Kidney (tissue), 14 donors: ENCODE measurements around the gene CAPN13. TPM values are rescaled to one million over a fixed set of nuclear protein-coding genes. Genes with fewer than 3 reads are reported as not detected.

Experiments
- DNase-seq, 5 donors: peaks; one replicate each; pipeline ENCODE4 v3.0.0-alpha.2; 2013 to 2020
- FAIRE-seq: peaks from 2 replicates; lab custom pipeline; 2012; peaks lifted over from hg19 to GRCh38; lab: Jason Lieb, UNC
- H3K27ac ChIP-seq, 2 donors: one replicate each; pipeline ENCODE4 v1.7.0; 2013; ENCODE audit warnings: low read depth in 2 of 2, low read length in 2 of 2, inconsistent platforms in 1 of 2
- H3K27me3 ChIP-seq: one replicate; pipeline ENCODE4 v1.7.1; 2013; ENCODE audit warnings: low read length, inconsistent platforms; ENCODE audit not compliant: control insufficient read depth, insufficient read depth
- H3K36me3 ChIP-seq, 3 donors: one replicate each; pipeline versions ENCODE4 v1.7.0 to v1.7.1; 2013; ENCODE audit warnings: low read length in 3 of 3, control low read depth in 1 of 3, inconsistent platforms in 1 of 3; ENCODE audit not compliant: insufficient read depth in 3 of 3, control insufficient read depth in 2 of 3
- H3K4me1 ChIP-seq, 3 donors: one replicate each; pipeline versions ENCODE4 v1.7.0 to v1.7.1; 2013; ENCODE audit warnings: low read length in 3 of 3, inconsistent platforms in 1 of 3, low read depth in 1 of 3; ENCODE audit not compliant: control insufficient read depth in 2 of 3, insufficient read depth in 2 of 3
- H3K4me3 ChIP-seq, 3 donors: one replicate each; pipeline versions ENCODE4 v1.7.0 to v1.8.1; 2013; ENCODE audit warnings: low read length in 3 of 3, control low read depth in 1 of 3, inconsistent platforms in 1 of 3
- H3K9ac ChIP-seq, 3 donors: one replicate each; pipeline versions ENCODE4 v1.7.0 to v1.7.1; 2013; ENCODE audit warnings: low read length in 3 of 3, control low read depth in 1 of 3, inconsistent platforms in 1 of 3
- H3K9me3 ChIP-seq, 3 donors: one replicate each; pipeline versions ENCODE4 v1.7.0 to v1.7.1; 2013; ENCODE audit warnings: low read length in 3 of 3, control low read depth in 1 of 3, inconsistent platforms in 1 of 3; ENCODE audit not compliant: control insufficient read depth in 2 of 3, insufficient read depth in 1 of 3
- intact Hi-C: fragments of 100-400 bp; cut with DNase I; formaldehyde crosslinking; loops from one replicate; pipeline ENCODE4 v1.11.1; 2022
- polyA plus RNA-seq: library from polyadenylated mRNA; stranded (reverse); fragments of 350-450 nt; fragmentation: Illumina TruSeq; extraction: RNeasy Lipid Tissue Mini Kit (QIAGEN cat#74804); gene quantifications from one replicate; pipeline ENCODE4 v1.2.3, GENCODE V29; 2014; ENCODE audit warnings: low read depth, low replicate concordance; ENCODE audit not compliant: insufficient read depth
- total RNA-seq: library from RNA; stranded (reverse); fragmentation: NEBNext Ultra II Directional; extraction: Animal tissue kit (Norgen Biotek cat#: 25700); gene quantifications from one replicate; pipeline ENCODE4 v1.2.1, GENCODE V29; 2021
- TF ChIP-seq, protein P1 (sequence below): IDR thresholded peaks from 3 replicates; pipeline ENCODE4 v1.5.1; 2012; ENCODE audit warnings: mild to moderate bottlenecking, moderate library complexity, borderline replicate concordance; ENCODE audit not compliant: insufficient read depth; ENCODE audit errors: extremely low read depth
- donor health status: control.
- donor health status: control.
- donor health status: control.
- donor health status: control.
- donor health status: control.
- donor health status: DM: yes; HTN: yes; CAD: no.
- donor health status: Normal renal cell carcinoma (clear cell type).

Gene CAPN13
- total and polyA plus RNA-seq, 2 donors from 2014 or later: 3.4 to 9.2 TPM

DNA sequence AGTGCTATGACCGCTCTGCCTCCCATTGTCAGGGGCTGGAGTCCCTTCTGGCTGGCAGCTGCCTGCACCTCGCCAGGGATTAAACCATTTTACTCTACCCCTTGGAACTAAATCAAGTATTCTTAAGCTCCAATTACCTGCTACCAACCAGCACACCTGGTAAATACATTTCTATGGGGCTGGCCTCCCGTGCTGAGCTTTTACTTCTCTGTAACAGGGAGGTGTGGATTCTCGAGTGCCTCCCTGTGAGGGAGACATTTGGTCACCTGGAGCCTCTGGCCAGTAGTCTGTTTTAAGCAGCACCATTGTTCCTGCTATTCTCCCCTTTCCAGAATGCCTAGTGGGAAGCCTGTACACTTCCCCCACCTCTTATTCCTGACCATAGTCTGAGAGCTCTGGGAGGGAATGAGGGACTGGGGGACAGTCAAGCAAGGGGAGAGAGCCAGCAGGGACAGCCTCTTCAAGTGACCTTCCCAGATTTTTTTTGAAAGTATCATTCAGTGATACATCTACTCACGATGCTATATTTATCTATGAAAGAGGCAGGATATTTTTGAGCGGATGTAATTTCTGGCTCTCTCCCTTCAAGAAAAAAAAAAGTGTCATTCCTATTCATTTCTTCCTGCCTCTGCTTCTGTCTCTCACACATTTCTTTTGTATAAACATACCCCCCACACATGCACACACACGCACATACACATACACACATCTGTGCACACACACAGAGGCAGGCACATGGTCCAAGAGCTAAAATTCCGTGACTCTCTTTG lies 112.8 kb downstream of the CAPN13 start:
- H3K4me3 ChIP-seq: no peak overlapping the region
- H3K27me3 ChIP-seq: no peaks in the 10 kb centered on the region
- no peak overlapping the region for H3K9ac ChIP-seq
- H3K27ac ChIP-seq: no peak overlapping the region
- no peaks in the 10 kb centered on the region for H3K36me3 ChIP-seq
- no peaks in the 10 kb centered on the region for H3K9me3 ChIP-seq
- DNase-seq: no peak
- FAIRE-seq: no peak
- TF ChIP-seq, protein P1, sequence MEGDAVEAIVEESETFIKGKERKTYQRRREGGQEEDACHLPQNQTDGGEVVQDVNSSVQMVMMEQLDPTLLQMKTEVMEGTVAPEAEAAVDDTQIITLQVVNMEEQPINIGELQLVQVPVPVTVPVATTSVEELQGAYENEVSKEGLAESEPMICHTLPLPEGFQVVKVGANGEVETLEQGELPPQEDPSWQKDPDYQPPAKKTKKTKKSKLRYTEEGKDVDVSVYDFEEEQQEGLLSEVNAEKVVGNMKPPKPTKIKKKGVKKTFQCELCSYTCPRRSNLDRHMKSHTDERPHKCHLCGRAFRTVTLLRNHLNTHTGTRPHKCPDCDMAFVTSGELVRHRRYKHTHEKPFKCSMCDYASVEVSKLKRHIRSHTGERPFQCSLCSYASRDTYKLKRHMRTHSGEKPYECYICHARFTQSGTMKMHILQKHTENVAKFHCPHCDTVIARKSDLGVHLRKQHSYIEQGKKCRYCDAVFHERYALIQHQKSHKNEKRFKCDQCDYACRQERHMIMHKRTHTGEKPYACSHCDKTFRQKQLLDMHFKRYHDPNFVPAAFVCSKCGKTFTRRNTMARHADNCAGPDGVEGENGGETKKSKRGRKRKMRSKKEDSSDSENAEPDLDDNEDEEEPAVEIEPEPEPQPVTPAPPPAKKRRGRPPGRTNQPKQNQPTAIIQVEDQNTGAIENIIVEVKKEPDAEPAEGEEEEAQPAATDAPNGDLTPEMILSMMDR: no peak
- peaks cover 0 to 7% (median 0%) of the 10 kb centered on the region in 3 donors for H3K4me1 ChIP-seq
- intact Hi-C loops: no loop called here

GRCh38 chr2:30693821-30694281 lies 113.4 kb downstream of the CAPN13 start:
- Histone ChIP-seq H3K36me3 (no peaks in the 10 kb centered on the region), H3K9me3 (no peaks in the 10 kb centered on the region), H3K27ac (no peak overlapping the region), H3K4me1 (peaks cover 0 to 9% (median 0%) of the 10 kb centered on the region in 3 donors), H3K4me3 (no peak overlapping the region), H3K9ac (no peak overlapping the region), H3K27me3 (no peaks in the 10 kb centered on the region)
- TF ChIP-seq, protein P1: no peak
- DNase-seq: no peak
- FAIRE-seq: no peak
- intact Hi-C loops: no loop called here

- intact Hi-C loops: no loop called here
- Histone ChIP-seq H3K4me1 (peaks cover 0 to 9% (median 0%) of the 10 kb centered on the region in 3 donors), H3K36me3 (no peaks in the 10 kb centered on the region), H3K27me3 (no peaks in the 10 kb centered on the region), H3K9ac (no peak overlapping the region), H3K9me3 (no peaks in the 10 kb centered on the region), H3K4me3 (no peak overlapping the region), H3K27ac (no peak overlapping the region)
- FAIRE-seq (no peak), DNase-seq (no peak)
- TF ChIP-seq, protein P1: no peak
Measured at GRCh38 chr2:30692829-30693275, 114.4 kb downstream of the CAPN13 start.
